CD4-positive, alpha-beta T cell (primary cell): ENCODE measurements around the gene ARNT2. TPM values are rescaled to one million over a fixed set of nuclear protein-coding genes. Genes with fewer than 3 reads are reported as not detected.

Experiments used
- ATAC-seq: fragments of 200-7000 bp; cut with Tn5 transposase; one replicate; pipeline ENCODE4 v1.10.0; 2022; ENCODE audit warnings: mild to moderate bottlenecking; ENCODE audit not compliant: poor library complexity
- CTCF ChIA-PET: fragments of 350-600 bp; sonication (Branson Sonifier 250); formaldehyde crosslinking; loops from one replicate; lab custom pipeline; 2021; ENCODE audit warnings: antibody characterized with exemption, inconsistent platforms; lab: Charles Lee
- POLR2A ChIA-PET: fragments of 350-600 bp; sonication (Branson Sonifier 250); formaldehyde crosslinking; loops from one replicate; lab custom pipeline; 2021; ENCODE audit warnings: antibody characterized with exemption, inconsistent platforms; lab: Charles Lee
- DNase-seq, 14 experiments: peaks; one replicate each; pipeline ENCODE4 v3.0.0-alpha.2; 2013 to 2020; ENCODE audit warnings: mixed read lengths in 2 of 14
- H3K27ac ChIP-seq, 2 donors: one replicate each; pipeline versions ENCODE4 v1.5.1 to v1.7.0; 2013; ENCODE audit warnings: low read length in 2 of 2, low read depth in 1 of 2, mild to moderate bottlenecking in 1 of 2
- H3K27me3 ChIP-seq, 2 experiments: 1 replicate in 1 of 2; 2 replicates in 1 of 2; pipeline versions ENCODE4 v1.6.1 to v1.7.0; 2013; ENCODE audit warnings: low read length in 2 of 2, control low read depth in 1 of 2, mild to moderate bottlenecking in 1 of 2, moderate library complexity in 1 of 2; ENCODE audit not compliant: insufficient read depth in 2 of 2, control insufficient read depth in 1 of 2
- H3K36me3 ChIP-seq: one replicate; pipeline ENCODE4 v1.6.1; 2013; ENCODE audit warnings: low read length, control low read depth; ENCODE audit not compliant: insufficient read depth
- H3K4me1 ChIP-seq: one replicate; pipeline ENCODE4 v1.6.1; 2013; ENCODE audit warnings: low read length, control low read depth; ENCODE audit not compliant: insufficient read depth
- H3K4me3 ChIP-seq: one replicate; pipeline ENCODE4 v1.5.1; 2013; ENCODE audit warnings: mild to moderate bottlenecking, low read length, moderate library complexity
- H3K9me3 ChIP-seq, 2 experiments: 1 replicate in 1 of 2; 2 replicates in 1 of 2; pipeline versions ENCODE4 v1.6.1 to v1.7.0; 2013; ENCODE audit warnings: low read length in 2 of 2, mild to moderate bottlenecking in 2 of 2, control low read depth in 1 of 2, moderate library complexity in 1 of 2; ENCODE audit not compliant: control insufficient read depth in 1 of 2, insufficient read depth in 1 of 2
- H3K27ac Mint-ChIP-seq: one replicate; pipeline ENCODE4 v1.8.0; 2020; ENCODE audit warnings: mixed read lengths
- H3K27me3 Mint-ChIP-seq: one replicate; pipeline ENCODE4 v1.8.0; 2021; ENCODE audit warnings: mixed read lengths
- H3K36me3 Mint-ChIP-seq: one replicate; pipeline ENCODE4 v1.8.0; 2021; ENCODE audit warnings: low read depth, mixed read lengths
- H3K4me1 Mint-ChIP-seq: one replicate; pipeline ENCODE4 v1.8.0; 2021; ENCODE audit warnings: low read depth, mixed read lengths
- H3K4me3 Mint-ChIP-seq: one replicate; pipeline ENCODE4 v1.8.0; 2020; ENCODE audit warnings: mild to moderate bottlenecking, mixed read lengths
- H3K9me3 Mint-ChIP-seq: one replicate; pipeline ENCODE4 v1.8.0; 2020; ENCODE audit warnings: mixed read lengths
- intact Hi-C, 2 experiments: fragments of 100-400 bp; cut with DNase I in 1 of 2; cut with micrococcal nuclease in 1 of 2; formaldehyde crosslinking; loops; one replicate each; pipeline versions ENCODE4 v1.15.1 to v1.9.0; 2023 to 2025; cut with DNase I, micrococcal nuclease
- total RNA-seq, 174 experiments: library from RNA in 2 of 174; stranded (reverse) in 2 of 174; gene quantifications; one replicate each; pipeline ENCODE4 v1.2.3 and lab custom pipeline; 2021 to 2026
- TF ChIP-seq, protein P1 (sequence below): fragments of 200-600 bp; IDR thresholded peaks from one replicate; pipeline ENCODE4 v1.8.0; 2022; ENCODE audit warnings: antibody characterized with exemption, mild to moderate bottlenecking

The ARNT2 gene
- total RNA-seq, 2 experiments from 2014 or later: not detected

DNA sequence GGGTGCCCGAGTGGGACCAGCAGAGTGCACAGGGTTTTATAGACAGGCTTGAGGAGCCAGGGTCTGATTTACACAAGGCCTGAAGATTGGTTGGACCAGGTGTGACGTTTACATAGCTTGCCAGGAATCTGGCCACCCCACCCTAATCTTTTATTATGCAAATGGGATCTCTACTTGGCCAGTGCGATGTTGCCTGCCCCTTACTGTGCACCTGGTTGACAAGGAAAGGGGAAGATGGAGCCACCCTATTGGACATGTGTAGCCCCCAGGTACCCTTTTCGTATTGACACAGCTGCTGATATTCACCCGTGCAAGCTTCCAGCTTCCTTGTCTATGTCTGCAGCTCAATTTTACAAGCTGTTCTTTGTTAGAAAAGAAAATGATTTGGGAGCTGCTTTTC is 132.0 kb downstream of the ARNT2 start:
- H3K36me3 Mint-ChIP-seq: no peaks in the 10 kb centered on the region
- ATAC-seq (no peak), DNase-seq (no peak)
- POLR2A ChIA-PET: no interaction called here
- Histone ChIP-seq H3K4me3 (no peak overlapping the region), H3K36me3 (no peaks in the 10 kb centered on the region), H3K4me1 (no peaks in the 10 kb centered on the region), H3K27me3 (peaks cover 0 to 7% of the 10 kb centered on the region in 2 experiments), H3K9me3 (peaks cover 0 to 4% of the 10 kb centered on the region in 2 experiments), H3K27ac (no peak overlapping the region)
- CTCF ChIA-PET: no interaction called here
- H3K4me3 Mint-ChIP-seq: no peak overlapping the region
- peaks cover 51% of the 10 kb centered on the region for H3K27me3 Mint-ChIP-seq
- peaks cover 6% of the 10 kb centered on the region for H3K9me3 Mint-ChIP-seq
- no peaks in the 10 kb centered on the region for H3K4me1 Mint-ChIP-seq
- TF ChIP-seq, protein P1, sequence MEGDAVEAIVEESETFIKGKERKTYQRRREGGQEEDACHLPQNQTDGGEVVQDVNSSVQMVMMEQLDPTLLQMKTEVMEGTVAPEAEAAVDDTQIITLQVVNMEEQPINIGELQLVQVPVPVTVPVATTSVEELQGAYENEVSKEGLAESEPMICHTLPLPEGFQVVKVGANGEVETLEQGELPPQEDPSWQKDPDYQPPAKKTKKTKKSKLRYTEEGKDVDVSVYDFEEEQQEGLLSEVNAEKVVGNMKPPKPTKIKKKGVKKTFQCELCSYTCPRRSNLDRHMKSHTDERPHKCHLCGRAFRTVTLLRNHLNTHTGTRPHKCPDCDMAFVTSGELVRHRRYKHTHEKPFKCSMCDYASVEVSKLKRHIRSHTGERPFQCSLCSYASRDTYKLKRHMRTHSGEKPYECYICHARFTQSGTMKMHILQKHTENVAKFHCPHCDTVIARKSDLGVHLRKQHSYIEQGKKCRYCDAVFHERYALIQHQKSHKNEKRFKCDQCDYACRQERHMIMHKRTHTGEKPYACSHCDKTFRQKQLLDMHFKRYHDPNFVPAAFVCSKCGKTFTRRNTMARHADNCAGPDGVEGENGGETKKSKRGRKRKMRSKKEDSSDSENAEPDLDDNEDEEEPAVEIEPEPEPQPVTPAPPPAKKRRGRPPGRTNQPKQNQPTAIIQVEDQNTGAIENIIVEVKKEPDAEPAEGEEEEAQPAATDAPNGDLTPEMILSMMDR: no peak
- intact Hi-C loops: loop anchor here in 1 of 2 experiments (10.0 kb wide), 1 partner anchor 59 kb away; no protein-coding TSS in a partner anchor
- no peak overlapping the region for H3K27ac Mint-ChIP-seq

DNA sequence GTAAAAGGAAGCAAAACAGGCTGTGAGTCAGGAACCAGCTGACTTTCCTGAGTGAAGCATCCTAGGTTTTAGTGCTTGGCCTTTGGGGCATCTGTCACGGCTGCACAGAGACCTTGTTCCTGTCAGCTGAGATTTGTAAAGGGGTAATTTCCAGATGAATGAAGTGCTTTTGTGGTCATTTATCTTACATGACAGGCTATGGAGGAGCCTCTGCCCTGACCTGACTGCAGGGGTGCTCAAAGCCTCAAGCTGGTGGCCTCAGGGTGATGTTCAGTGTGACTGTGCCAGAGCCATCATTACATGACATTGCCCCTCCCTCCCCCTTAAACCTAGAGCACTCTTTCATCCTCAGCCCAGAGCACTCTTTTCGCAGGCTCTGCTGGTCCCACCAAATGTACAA is 132.5 kb downstream of the ARNT2 start:
- Mint-ChIP-seq H3K9me3 (peaks cover 6% of the 10 kb centered on the region), H3K4me3 (no peak overlapping the region), H3K36me3 (no peaks in the 10 kb centered on the region), H3K27ac (no peak overlapping the region), H3K27me3 (peaks cover 50% of the 10 kb centered on the region), H3K4me1 (no peaks in the 10 kb centered on the region)
- TF ChIP-seq, protein P1: no peak
- Histone ChIP-seq H3K4me1 (no peaks in the 10 kb centered on the region), H3K36me3 (no peaks in the 10 kb centered on the region), H3K9me3 (peaks cover 0 to 4% of the 10 kb centered on the region in 2 experiments), H3K4me3 (no peak overlapping the region), H3K27me3 (peaks cover 0 to 7% of the 10 kb centered on the region in 2 experiments), H3K27ac (no peak overlapping the region)
- CTCF ChIA-PET: no interaction called here
- ATAC-seq: no peak
- DNase-seq: no peak
- POLR2A ChIA-PET: no interaction called here
- intact Hi-C loops: loop anchor here in 1 of 2 experiments (10.0 kb wide), 1 partner anchor 58 kb away; no protein-coding TSS in a partner anchor

DNA sequence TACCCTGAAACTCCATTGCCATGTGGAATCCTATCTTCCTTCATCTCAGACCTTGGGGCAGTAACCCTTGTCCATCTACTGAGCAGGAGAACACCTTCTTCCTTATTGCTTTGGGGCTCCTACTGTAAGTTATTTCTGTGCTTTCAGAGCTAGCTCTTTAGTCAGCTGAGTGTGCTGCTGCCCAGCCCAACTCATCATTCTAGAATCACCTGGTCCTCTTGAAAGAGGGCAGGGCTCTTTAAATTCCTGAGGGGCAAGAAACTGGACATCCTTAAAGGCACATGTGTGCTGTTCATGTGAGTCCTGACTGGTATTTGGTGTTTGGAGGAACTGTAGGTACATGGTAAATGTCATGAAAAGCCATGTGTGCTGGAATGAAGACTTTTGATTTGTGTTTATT is 140.9 kb downstream of the ARNT2 start:
- Mint-ChIP-seq H3K27ac (no peak overlapping the region), H3K27me3 (peaks cover 57% of the 10 kb centered on the region), H3K4me1 (no peaks in the 10 kb centered on the region), H3K9me3 (peaks cover 6% of the 10 kb centered on the region), H3K36me3 (no peaks in the 10 kb centered on the region), H3K4me3 (no peak overlapping the region)
- H3K27me3 ChIP-seq: peaks cover 0 to 3% of the 10 kb centered on the region in 2 experiments
- DNase-seq (no peak), ATAC-seq (no peak)
- intact Hi-C loops: no loop called here
- H3K4me3 ChIP-seq: no peak overlapping the region
- no peaks in the 10 kb centered on the region for H3K4me1 ChIP-seq
- no peaks in the 10 kb centered on the region for H3K36me3 ChIP-seq
- no peak overlapping the region for H3K27ac ChIP-seq
- CTCF ChIA-PET: no interaction called here
- H3K9me3 ChIP-seq: no peaks in the 10 kb centered on the region
- TF ChIP-seq, protein P1: no peak
- POLR2A ChIA-PET: no interaction called here
